ENCODE results near the gene TTC16.

The TTC16 gene

GRCh38 chr9:127735530-127736185 lies 19.8 kb downstream of the TTC16 start:
- TF ChIP-seq CTCF (conservative IDR thresholded peaks at IDR 0.05; ENCODE audit: low read depth), result peak; percentile 64
- POLR2A ChIA-PET (ENCODE audit: low non-redundant PET), result interaction anchor here (1.0 to 1.5 kb wide), 3 partner anchors 35 to 145 kb away, joined by 3 to 7 read pairs (median 6); partner anchors contain the start of gene CDK9
- no peak for DNase-seq (ENCODE audit: low spot score)
- H3K27ac ChIP-seq, result peak overlapping the region; percentile 98
- CTCF ChIA-PET, result interaction anchor here (0.6 to 2.3 kb wide), 22 partner anchors 7 to 407 kb away, joined by 3 to 26 read pairs (median 4); partner anchors contain the start of genes CDK9, PTRH1 and TTC16

GRCh38 chr9:127738666-127739065 lies 22.8 kb downstream of the TTC16 start:
- ChIA-PET POLR2A (ENCODE audit: low non-redundant PET) (interaction anchor here (0.7 kb wide), 1 partner anchor 88 kb away, joined by 3 read pairs; no protein-coding TSS in a partner anchor), CTCF (interaction anchor here (2.2 kb wide), 1 partner anchor 131 kb away, joined by 9 read pairs; no protein-coding TSS in a partner anchor)
- no peak for DNase-seq (ENCODE audit: low spot score)

GRCh38 chr9:127739614-127740330 lies 23.9 kb downstream of the TTC16 start:
- peak overlapping the region; percentile 98 for H3K27ac ChIP-seq
- CTCF ChIA-PET, result interaction anchor here (0.5 to 2.2 kb wide), 6 partner anchors 27 to 137 kb away, joined by 3 to 9 read pairs (median 4); partner anchors contain the start of gene CDK9
- no peak for DNase-seq (ENCODE audit: low spot score)
- no peak for TF ChIP-seq CTCF (conservative IDR thresholded peaks at IDR 0.05; ENCODE audit: low read depth)
- POLR2A ChIA-PET (ENCODE audit: low non-redundant PET), result interaction anchor here (1.6 kb wide), 2 partner anchors 31 to 46 kb away, joined by 5 to 8 read pairs; partner anchors contain the start of gene CDK9

More at GRCh38 chr9:127738666-127739065, 22.8 kb downstream of the TTC16 start:
- TF ChIP-seq CTCF (conservative IDR thresholded peaks at IDR 0.05; ENCODE audit: low read depth), result no peak
- peak overlapping the region; percentile 98 for H3K27ac ChIP-seq

- H3K27ac ChIP-seq, result peak overlapping the region; percentile 98
- DNase-seq (ENCODE audit: low spot score), result no peak
Observed at GRCh38 chr9:127741831-127742434, 26.1 kb downstream of the TTC16 start.

GRCh38 chr9:127742435-127743088 lies 26.7 kb downstream of the TTC16 start:
- CTCF ChIA-PET, result interaction anchor here (0.6 to 1.1 kb wide), 2 partner anchors 8 to 43 kb away, joined by 3 to 9 read pairs; partner anchors contain the start of genes CDK9 and TOR2A
- no peak for TF ChIP-seq CTCF (conservative IDR thresholded peaks at IDR 0.05; ENCODE audit: low read depth)
- peak; percentile 71 for DNase-seq (ENCODE audit: low spot score)
- POLR2A ChIA-PET (ENCODE audit: low non-redundant PET), result no interaction called here
- peak overlapping the region; percentile 98 for H3K27ac ChIP-seq

More at GRCh38 chr9:127741831-127742434, 26.1 kb downstream of the TTC16 start:
- CTCF ChIA-PET, result interaction anchor here (0.6 kb wide), 1 partner anchor 60 kb away, joined by 4 read pairs; no protein-coding TSS in a partner anchor
- TF ChIP-seq CTCF (conservative IDR thresholded peaks at IDR 0.05; ENCODE audit: low read depth), result no peak
- POLR2A ChIA-PET (ENCODE audit: low non-redundant PET), result no interaction called here
